ENCODE data around the gene CCRL2. TPM values are rescaled to one million over a fixed set of nuclear protein-coding genes. Genes with fewer than 3 reads are reported as not detected.

Gene CCRL2
- total RNA-seq, 1 experiment from 2014 or later: not detected

DNA sequence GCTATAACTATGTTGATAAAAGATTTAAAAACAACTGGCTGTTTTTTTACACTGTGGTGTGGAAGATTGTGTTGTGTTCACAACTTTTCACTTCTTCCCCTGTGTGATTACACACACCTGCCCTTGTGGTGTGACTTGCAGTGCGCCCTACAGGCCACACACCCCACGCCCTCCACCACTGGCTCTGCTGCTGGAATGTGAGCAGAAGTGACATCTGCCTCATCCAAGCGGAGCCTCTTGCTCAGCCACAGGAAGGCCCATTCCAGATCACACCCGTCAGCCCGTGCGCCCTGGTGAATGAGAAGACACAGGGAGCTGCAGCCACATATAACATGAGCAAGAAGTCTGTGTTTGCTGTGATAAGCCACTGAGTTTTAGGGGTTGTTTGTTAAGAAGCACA lies 46.2 kb upstream of the CCRL2 start:
- no CpG with 5 or more reads among the region's 6 CpGs for WGBS (ENCODE audit: extremely low coverage, insufficient read length, low lambda C conversion rate)
- Histone ChIP-seq H3K56ac (ENCODE audit: insufficient read length, low read depth, low read length) (no peak overlapping the region), H3K79me2 (ENCODE audit: insufficient read depth, low read length) (no peaks in the 10 kb centered on the region), H2BK120ac (ENCODE audit: low read depth, low read length, poor library complexity, severe bottlenecking) (no peak overlapping the region), H3K9me3 (ENCODE audit: control insufficient read depth, low read depth, low read length) (no peaks in the 10 kb centered on the region), H3K4me2 (ENCODE audit: insufficient read depth, insufficient read length, low read length) (no peak overlapping the region), H2BK15ac (ENCODE audit: low read depth, low read length) (no peak overlapping the region), H3K4me1 (ENCODE audit: insufficient read depth, low read length) (no peaks in the 10 kb centered on the region; the same call in 1 of the 2 replicates), H2BK12ac (ENCODE audit: insufficient read length, low read depth, low read length) (no peak overlapping the region), H3K18ac (ENCODE audit: insufficient read length, low read depth, low read length) (no peak overlapping the region), H3K14ac (ENCODE audit: insufficient read depth, low read length) (no peak overlapping the region), H4K5ac (ENCODE audit: insufficient read length, low read depth, low read length) (no peak overlapping the region), H2BK5ac (ENCODE audit: insufficient read length, low read length) (no peak overlapping the region), H3K9ac (ENCODE audit: extremely low read depth, insufficient read length, low read length) (no peak overlapping the region), H3K27me3 (ENCODE audit: insufficient read depth, low read length) (no peaks in the 10 kb centered on the region), H3K23ac (ENCODE audit: insufficient read length, low read depth, low read length) (no peak overlapping the region), H3K23me2 (ENCODE audit: insufficient read length, low read depth, low read length, poor library complexity, severe bottlenecking) (no peaks in the 10 kb centered on the region), H4K20me1 (ENCODE audit: control insufficient read depth, insufficient read depth, insufficient read length) (no peaks in the 10 kb centered on the region), H3K79me1 (ENCODE audit: insufficient read depth, low read depth, low read length, poor library complexity, severe bottlenecking) (no peaks in the 10 kb centered on the region), H4K8ac (replicated peaks; ENCODE audit: insufficient read length, low read depth, low read length) (no peak overlapping the region), H2BK20ac (ENCODE audit: low read depth, low read length, poor library complexity, severe bottlenecking) (no peak overlapping the region), H2AK5ac (ENCODE audit: insufficient read length, low read length) (no peak overlapping the region), H4K91ac (ENCODE audit: insufficient read length, low read depth, low read length) (no peak overlapping the region), H3T11ph (ENCODE audit: low read length) (no peak overlapping the region), H3K4ac (ENCODE audit: low read depth, low read length) (no peak overlapping the region), H2AFZ (ENCODE audit: low read length) (no peak overlapping the region), H3K27ac (ENCODE audit: insufficient read length, low read depth, low read length) (no peak overlapping the region)
- Mint-ChIP-seq H3K4me1 (no peaks in the 10 kb centered on the region), H3K27ac (no peak overlapping the region), H3K36me3 (ENCODE audit: insufficient read depth in 1 of 3, low read depth in 3 of 3) (no peaks in the 10 kb centered on the region), H3K9me3 (no peaks in the 10 kb centered on the region), H3K4me3 (no peak overlapping the region), H3K27me3 (ENCODE audit: low read depth) (peaks cover 11% of the 10 kb centered on the region)
- DNase-seq: no peak
- TF ChIP-seq, protein P1, sequence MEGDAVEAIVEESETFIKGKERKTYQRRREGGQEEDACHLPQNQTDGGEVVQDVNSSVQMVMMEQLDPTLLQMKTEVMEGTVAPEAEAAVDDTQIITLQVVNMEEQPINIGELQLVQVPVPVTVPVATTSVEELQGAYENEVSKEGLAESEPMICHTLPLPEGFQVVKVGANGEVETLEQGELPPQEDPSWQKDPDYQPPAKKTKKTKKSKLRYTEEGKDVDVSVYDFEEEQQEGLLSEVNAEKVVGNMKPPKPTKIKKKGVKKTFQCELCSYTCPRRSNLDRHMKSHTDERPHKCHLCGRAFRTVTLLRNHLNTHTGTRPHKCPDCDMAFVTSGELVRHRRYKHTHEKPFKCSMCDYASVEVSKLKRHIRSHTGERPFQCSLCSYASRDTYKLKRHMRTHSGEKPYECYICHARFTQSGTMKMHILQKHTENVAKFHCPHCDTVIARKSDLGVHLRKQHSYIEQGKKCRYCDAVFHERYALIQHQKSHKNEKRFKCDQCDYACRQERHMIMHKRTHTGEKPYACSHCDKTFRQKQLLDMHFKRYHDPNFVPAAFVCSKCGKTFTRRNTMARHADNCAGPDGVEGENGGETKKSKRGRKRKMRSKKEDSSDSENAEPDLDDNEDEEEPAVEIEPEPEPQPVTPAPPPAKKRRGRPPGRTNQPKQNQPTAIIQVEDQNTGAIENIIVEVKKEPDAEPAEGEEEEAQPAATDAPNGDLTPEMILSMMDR (conservative IDR thresholded peaks at IDR 0.05): no peak

All from H9 (cell line).